ENCODE results near the gene SEMA4C. TPM values are rescaled to one million over a fixed set of nuclear protein-coding genes. Genes with fewer than 3 reads are reported as not detected.

Gene SEMA4C
- polyA plus RNA-seq, 1 donor from 2014 or later = 88.7 TPM

DNA sequence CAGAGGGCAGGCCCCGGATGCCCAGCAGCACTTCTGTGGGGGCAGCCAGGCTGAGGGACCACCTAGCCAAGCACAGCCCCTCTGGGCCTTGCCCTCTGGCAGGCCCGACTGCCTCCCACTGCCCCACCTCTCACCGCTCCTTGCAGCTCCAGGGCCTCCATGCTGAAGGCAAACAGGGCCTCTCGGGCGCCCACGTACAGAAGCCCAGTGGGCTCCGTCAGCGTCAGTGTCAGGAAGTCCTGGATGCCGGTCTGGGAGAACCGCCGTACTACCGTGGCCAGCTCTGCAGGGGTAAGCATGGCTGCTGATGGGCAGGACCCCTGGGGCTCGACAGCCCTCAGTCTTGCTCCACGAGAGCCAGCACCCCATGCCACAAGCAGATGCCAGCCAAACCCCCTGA, 3.7 kb downstream of the SEMA4C start:
- peaks cover 34% of the 10 kb centered on the region for H3K79me2 ChIP-seq (replicated peaks; ENCODE audit: insufficient read depth, low read length)
- H3K27ac ChIP-seq (ENCODE audit: low read length) = no peak overlapping the region
- H3K9ac ChIP-seq (ENCODE audit: low read length) = no peak overlapping the region
- no peaks in the 10 kb centered on the region for H3K27me3 ChIP-seq (ENCODE audit: insufficient read depth, low read depth, low read length)
- peaks cover 16% of the 10 kb centered on the region for H4K20me1 ChIP-seq (ENCODE audit: insufficient read depth)
- H3K4me3 ChIP-seq (ENCODE audit: low read length) = peak overlapping the region; percentile 94
- H3F3A ChIP-seq (ENCODE audit: insufficient read depth, low read length, poor library complexity, severe bottlenecking) = no peaks in the 10 kb centered on the region
- H3K36me3 ChIP-seq (ENCODE audit: insufficient read depth, low read length) = no peaks in the 10 kb centered on the region
- TF ChIP-seq RAD21 (conservative IDR thresholded peaks at IDR 0.05) (no peak), POLR2AphosphoS5 (IDR thresholded peaks at IDR 0.05) (no peak), MXI1 (conservative IDR thresholded peaks at IDR 0.05; ENCODE audit: poor library complexity, severe bottlenecking) (no peak), TAF1 (IDR thresholded peaks at IDR 0.05; ENCODE audit: low read depth) (no peak), EZH2 (IDR thresholded peaks at IDR 0.05; ENCODE audit: borderline replicate concordance, insufficient read depth, low read length, poor library complexity, severe bottlenecking) (no peak), EP300 (conservative IDR thresholded peaks at IDR 0.05; ENCODE audit: poor library complexity, severe bottlenecking) (no peak), SMC3 (conservative IDR thresholded peaks at IDR 0.05; ENCODE audit: poor library complexity) (no peak)
- TF ChIP-seq, protein P1, sequence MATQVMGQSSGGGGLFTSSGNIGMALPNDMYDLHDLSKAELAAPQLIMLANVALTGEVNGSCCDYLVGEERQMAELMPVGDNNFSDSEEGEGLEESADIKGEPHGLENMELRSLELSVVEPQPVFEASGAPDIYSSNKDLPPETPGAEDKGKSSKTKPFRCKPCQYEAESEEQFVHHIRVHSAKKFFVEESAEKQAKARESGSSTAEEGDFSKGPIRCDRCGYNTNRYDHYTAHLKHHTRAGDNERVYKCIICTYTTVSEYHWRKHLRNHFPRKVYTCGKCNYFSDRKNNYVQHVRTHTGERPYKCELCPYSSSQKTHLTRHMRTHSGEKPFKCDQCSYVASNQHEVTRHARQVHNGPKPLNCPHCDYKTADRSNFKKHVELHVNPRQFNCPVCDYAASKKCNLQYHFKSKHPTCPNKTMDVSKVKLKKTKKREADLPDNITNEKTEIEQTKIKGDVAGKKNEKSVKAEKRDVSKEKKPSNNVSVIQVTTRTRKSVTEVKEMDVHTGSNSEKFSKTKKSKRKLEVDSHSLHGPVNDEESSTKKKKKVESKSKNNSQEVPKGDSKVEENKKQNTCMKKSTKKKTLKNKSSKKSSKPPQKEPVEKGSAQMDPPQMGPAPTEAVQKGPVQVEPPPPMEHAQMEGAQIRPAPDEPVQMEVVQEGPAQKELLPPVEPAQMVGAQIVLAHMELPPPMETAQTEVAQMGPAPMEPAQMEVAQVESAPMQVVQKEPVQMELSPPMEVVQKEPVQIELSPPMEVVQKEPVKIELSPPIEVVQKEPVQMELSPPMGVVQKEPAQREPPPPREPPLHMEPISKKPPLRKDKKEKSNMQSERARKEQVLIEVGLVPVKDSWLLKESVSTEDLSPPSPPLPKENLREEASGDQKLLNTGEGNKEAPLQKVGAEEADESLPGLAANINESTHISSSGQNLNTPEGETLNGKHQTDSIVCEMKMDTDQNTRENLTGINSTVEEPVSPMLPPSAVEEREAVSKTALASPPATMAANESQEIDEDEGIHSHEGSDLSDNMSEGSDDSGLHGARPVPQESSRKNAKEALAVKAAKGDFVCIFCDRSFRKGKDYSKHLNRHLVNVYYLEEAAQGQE (IDR thresholded peaks at IDR 0.05; ENCODE audit: borderline replicate concordance) = no peak
- TF ChIP-seq, protein P2, sequence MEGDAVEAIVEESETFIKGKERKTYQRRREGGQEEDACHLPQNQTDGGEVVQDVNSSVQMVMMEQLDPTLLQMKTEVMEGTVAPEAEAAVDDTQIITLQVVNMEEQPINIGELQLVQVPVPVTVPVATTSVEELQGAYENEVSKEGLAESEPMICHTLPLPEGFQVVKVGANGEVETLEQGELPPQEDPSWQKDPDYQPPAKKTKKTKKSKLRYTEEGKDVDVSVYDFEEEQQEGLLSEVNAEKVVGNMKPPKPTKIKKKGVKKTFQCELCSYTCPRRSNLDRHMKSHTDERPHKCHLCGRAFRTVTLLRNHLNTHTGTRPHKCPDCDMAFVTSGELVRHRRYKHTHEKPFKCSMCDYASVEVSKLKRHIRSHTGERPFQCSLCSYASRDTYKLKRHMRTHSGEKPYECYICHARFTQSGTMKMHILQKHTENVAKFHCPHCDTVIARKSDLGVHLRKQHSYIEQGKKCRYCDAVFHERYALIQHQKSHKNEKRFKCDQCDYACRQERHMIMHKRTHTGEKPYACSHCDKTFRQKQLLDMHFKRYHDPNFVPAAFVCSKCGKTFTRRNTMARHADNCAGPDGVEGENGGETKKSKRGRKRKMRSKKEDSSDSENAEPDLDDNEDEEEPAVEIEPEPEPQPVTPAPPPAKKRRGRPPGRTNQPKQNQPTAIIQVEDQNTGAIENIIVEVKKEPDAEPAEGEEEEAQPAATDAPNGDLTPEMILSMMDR (IDR thresholded peaks at IDR 0.05; ENCODE audit: poor library complexity, severe bottlenecking) = no peak
- no peak overlapping the region for H2AFZ ChIP-seq (ENCODE audit: low read depth, low read length)
- no peak overlapping the region for H3K4me2 ChIP-seq (ENCODE audit: low read length)
- H3K9me3 ChIP-seq (ENCODE audit: low read length) = no peaks in the 10 kb centered on the region
- H3K9me2 ChIP-seq (ENCODE audit: insufficient read depth, low read length) = no peaks in the 10 kb centered on the region

DNA sequence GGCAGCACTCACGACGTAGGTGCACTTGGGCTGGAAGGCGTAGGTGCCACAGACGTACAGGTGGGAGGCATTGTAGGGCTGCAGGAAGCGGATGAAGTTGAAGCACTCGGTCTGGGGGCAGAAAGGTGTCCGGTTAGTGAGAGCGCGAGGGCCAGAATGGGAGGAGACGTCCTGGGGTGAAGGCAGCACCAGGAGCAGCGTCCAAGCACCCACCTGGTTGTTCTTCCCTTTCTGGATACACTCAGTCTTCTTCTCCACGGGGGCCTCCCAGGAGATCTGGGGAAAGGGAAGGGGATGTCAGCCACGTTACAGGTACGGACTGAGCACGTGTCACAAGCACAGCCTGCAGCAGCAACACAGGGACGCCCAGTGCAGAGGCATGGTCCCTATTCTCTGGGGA, 4.2 kb downstream of the SEMA4C start:
- Histone ChIP-seq H3K4me2 (ENCODE audit: low read length) (no peak overlapping the region), H2AFZ (ENCODE audit: low read depth, low read length) (no peak overlapping the region), H3K9ac (ENCODE audit: low read length) (no peak overlapping the region), H3K27ac (ENCODE audit: low read length) (no peak overlapping the region), H3K4me3 (ENCODE audit: low read length) (no peak overlapping the region), H4K20me1 (ENCODE audit: insufficient read depth) (peaks cover 16% of the 10 kb centered on the region), H3K36me3 (ENCODE audit: insufficient read depth, low read length) (no peaks in the 10 kb centered on the region), H3K27me3 (ENCODE audit: insufficient read depth, low read depth, low read length) (no peaks in the 10 kb centered on the region), H3K9me3 (ENCODE audit: low read length) (no peaks in the 10 kb centered on the region), H3K79me2 (replicated peaks; ENCODE audit: insufficient read depth, low read length) (peaks cover 34% of the 10 kb centered on the region), H3K9me2 (ENCODE audit: insufficient read depth, low read length) (no peaks in the 10 kb centered on the region), H3F3A (ENCODE audit: insufficient read depth, low read length, poor library complexity, severe bottlenecking) (no peaks in the 10 kb centered on the region)
- TF ChIP-seq, protein P2 (IDR thresholded peaks at IDR 0.05; ENCODE audit: poor library complexity, severe bottlenecking) = no peak
- TF ChIP-seq EZH2 (IDR thresholded peaks at IDR 0.05; ENCODE audit: borderline replicate concordance, insufficient read depth, low read length, poor library complexity, severe bottlenecking) (no peak), SMC3 (conservative IDR thresholded peaks at IDR 0.05; ENCODE audit: poor library complexity) (no peak), MXI1 (conservative IDR thresholded peaks at IDR 0.05; ENCODE audit: poor library complexity, severe bottlenecking) (no peak), TAF1 (IDR thresholded peaks at IDR 0.05; ENCODE audit: low read depth) (no peak), POLR2AphosphoS5 (IDR thresholded peaks at IDR 0.05) (no peak), EP300 (conservative IDR thresholded peaks at IDR 0.05; ENCODE audit: poor library complexity, severe bottlenecking) (no peak), RAD21 (conservative IDR thresholded peaks at IDR 0.05) (no peak)
- TF ChIP-seq, protein P1 (IDR thresholded peaks at IDR 0.05; ENCODE audit: borderline replicate concordance) = no peak

All from neural cell (in vitro differentiated cells).